Neural cell (in vitro differentiated cells): ENCODE measurements around the gene ALMS1. TPM values are rescaled to one million over a fixed set of nuclear protein-coding genes. Genes with fewer than 3 reads are reported as not detected.

Experiments used
- H2AFZ ChIP-seq: fragments of 200-600, 300-800 bp; sonication (generic), shearing (Covaris generic); 2 replicates; pipeline ENCODE4 v1.6.0; 2014; ENCODE audit warnings: low read depth, mild to moderate bottlenecking, antibody characterized with exemption, low read length, moderate library complexity
- H3F3A ChIP-seq: fragments of 200-600 bp; shearing (Covaris generic); 2 replicates; pipeline ENCODE4 v1.6.1; 2016; ENCODE audit warnings: mild to moderate bottlenecking, moderate library complexity, mixed read lengths, antibody characterized with exemption, low read length; ENCODE audit not compliant: insufficient read depth, poor library complexity, severe bottlenecking
- H3K27ac ChIP-seq: fragments of 200-600, 300-800 bp; sonication (generic), shearing (Covaris generic); 2 replicates; pipeline ENCODE4 v1.5.1; 2014; ENCODE audit warnings: mild to moderate bottlenecking, low read length, moderate library complexity
- H3K27me3 ChIP-seq: fragments of 300-800, 200-600 bp; sonication (generic), shearing (Covaris generic); 2 replicates; pipeline ENCODE4 v1.6.0; 2014; ENCODE audit warnings: mild to moderate bottlenecking, low read depth, low read length, moderate library complexity; ENCODE audit not compliant: insufficient read depth
- H3K36me3 ChIP-seq: fragments of 300-800, 200-600 bp; sonication (generic), shearing (Covaris generic); 2 replicates; pipeline ENCODE4 v1.5.1; 2014; ENCODE audit warnings: mild to moderate bottlenecking, antibody characterized with exemption, low read length, moderate library complexity; ENCODE audit not compliant: insufficient read depth
- H3K4me2 ChIP-seq: fragments of 300-800, 200-600 bp; sonication (generic), shearing (Covaris generic); 2 replicates; pipeline ENCODE4 v1.6.0; 2014; ENCODE audit warnings: mild to moderate bottlenecking, low read length
- H3K4me3 ChIP-seq: fragments of 300-800, 200-600 bp; sonication (generic), shearing (Covaris generic); 2 replicates; pipeline ENCODE4 v1.5.1; 2014; ENCODE audit warnings: mild to moderate bottlenecking, low read length, moderate library complexity
- H3K79me2 ChIP-seq: fragments of 200-600 bp; shearing (Covaris generic); replicated peaks from 2 replicates; pipeline ENCODE4 v1.6.0; 2014; ENCODE audit warnings: mild to moderate bottlenecking, low read length, moderate library complexity; ENCODE audit not compliant: insufficient read depth
- H3K9ac ChIP-seq: fragments of 300-800, 200-600 bp; sonication (generic), shearing (Covaris generic); 2 replicates; pipeline ENCODE4 v1.6.1; 2016; ENCODE audit warnings: mild to moderate bottlenecking, low read length, mixed read lengths
- H3K9me2 ChIP-seq: fragments of 200-600 bp; shearing (Covaris generic); 2 replicates; pipeline ENCODE4 v1.6.1; 2016; ENCODE audit warnings: mild to moderate bottlenecking, low read length, mixed read lengths; ENCODE audit not compliant: insufficient read depth
- H3K9me3 ChIP-seq: fragments of 200-600, 300-800 bp; sonication (generic), shearing (Covaris generic); 2 replicates; pipeline ENCODE4 v1.6.1; 2016; ENCODE audit warnings: mild to moderate bottlenecking, mixed run types, low read length, moderate library complexity, mixed read lengths
- H4K20me1 ChIP-seq: fragments of 200-600 bp; shearing (Covaris generic); 2 replicates; pipeline ENCODE4 v1.6.1; 2016; ENCODE audit warnings: mild to moderate bottlenecking, mixed run types; ENCODE audit not compliant: insufficient read depth
- CTCF ChIP-seq: fragments of 450-650 bp; IDR thresholded peaks from 2 replicates; pipeline ENCODE4 v1.5.1; 2014; ENCODE audit warnings: antibody characterized with exemption, mild to moderate bottlenecking, moderate library complexity; ENCODE audit not compliant: poor library complexity, severe bottlenecking
- EP300 ChIP-seq: fragments of 450-650 bp; conservative IDR thresholded peaks from 2 replicates; pipeline ENCODE4 v1.6.1; 2014; ENCODE audit warnings: antibody characterized with exemption, mild to moderate bottlenecking, moderate library complexity; ENCODE audit not compliant: poor library complexity, severe bottlenecking
- EZH2 ChIP-seq: fragments of 200-600, 300-800 bp; shearing (Covaris generic), sonication (generic); IDR thresholded peaks from 2 replicates; pipeline ENCODE4 v1.6.1; 2014; ENCODE audit warnings: antibody characterized with exemption, low read length, borderline replicate concordance, mild to moderate bottlenecking; ENCODE audit not compliant: insufficient read depth, poor library complexity, severe bottlenecking
- MXI1 ChIP-seq: fragments of 450-650 bp; conservative IDR thresholded peaks from 2 replicates; pipeline ENCODE4 v1.6.1; 2014; ENCODE audit warnings: antibody characterized with exemption, mild to moderate bottlenecking; ENCODE audit not compliant: poor library complexity, severe bottlenecking
- POLR2AphosphoS5 ChIP-seq: IDR thresholded peaks from 2 replicates; pipeline ENCODE4 v1.6.1; 2012
- RAD21 ChIP-seq: fragments of 450-650 bp; conservative IDR thresholded peaks from 2 replicates; pipeline ENCODE4 v1.6.1; 2014; ENCODE audit warnings: antibody characterized with exemption, mild to moderate bottlenecking, moderate library complexity
- REST ChIP-seq: IDR thresholded peaks from 2 replicates; pipeline ENCODE4 v1.6.1; 2012; ENCODE audit warnings: borderline replicate concordance
- SMC3 ChIP-seq: fragments of 450-650 bp; conservative IDR thresholded peaks from 2 replicates; pipeline ENCODE4 v1.6.1; 2014; ENCODE audit warnings: antibody characterized with exemption, mild to moderate bottlenecking, moderate library complexity; ENCODE audit not compliant: poor library complexity
- TAF1 ChIP-seq: IDR thresholded peaks from 2 replicates; pipeline ENCODE4 v1.6.1; 2012; ENCODE audit warnings: low read depth
- polyA plus RNA-seq: library from polyadenylated mRNA; depleted of rRNA; stranded (reverse); fragments of >200 nt; gene quantifications from 2 replicates; pipeline ENCODE4 v1.2.3, GENCODE V29; 2014

The ALMS1 gene
- polyA plus RNA-seq, 1 donor from 2014 or later = 12.2 TPM

GRCh38 chr2:73487112-73487657 is 101.5 kb downstream of the ALMS1 start:
- Histone ChIP-seq H3K4me2 (no peak overlapping the region), H3K9me2 (no peaks in the 10 kb centered on the region), H3F3A (no peaks in the 10 kb centered on the region), H3K9me3 (no peaks in the 10 kb centered on the region), H3K36me3 (no peaks in the 10 kb centered on the region), H3K4me3 (no peak overlapping the region), H3K27ac (no peak overlapping the region), H4K20me1 (no peaks in the 10 kb centered on the region), H3K9ac (no peak overlapping the region), H3K79me2 (no peaks in the 10 kb centered on the region), H3K27me3 (no peaks in the 10 kb centered on the region), H2AFZ (no peak overlapping the region)
- TF ChIP-seq SMC3 (no peak), RAD21 (no peak), MXI1 (no peak), EP300 (no peak), EZH2 (no peak), CTCF (no peak), TAF1 (no peak), REST (no peak), POLR2AphosphoS5 (no peak)

GRCh38 chr2:73488079-73488478 is 102.4 kb downstream of the ALMS1 start:
- Histone ChIP-seq H3K4me2 (no peak overlapping the region), H3K9ac (no peak overlapping the region), H4K20me1 (no peaks in the 10 kb centered on the region), H3K36me3 (no peaks in the 10 kb centered on the region), H3K27ac (no peak overlapping the region), H3K4me3 (no peak overlapping the region), H2AFZ (no peak overlapping the region), H3K9me2 (no peaks in the 10 kb centered on the region), H3K27me3 (no peaks in the 10 kb centered on the region), H3K9me3 (no peaks in the 10 kb centered on the region), H3F3A (no peaks in the 10 kb centered on the region), H3K79me2 (no peaks in the 10 kb centered on the region)
- no peak for TF ChIP-seq CTCF
